Prostate gland (tissue), 2 donors: ENCODE data around the gene ALKBH5.

Experiments used
- CTCF ChIP-seq, 4 experiments: fragments of 200-600 bp in 2 of 4; fragments of 450-650 bp in 2 of 4; sonication (generic) in 2 of 4; IDR thresholded peaks; 1 replicate in 3 of 4; 2 replicates in 1 of 4; pipeline ENCODE4 v1.5.1; 2016 to 2019; ENCODE audit warnings: antibody characterized with exemption in 4 of 4, mild to moderate bottlenecking in 2 of 4, moderate library complexity in 2 of 4
- POLR2A ChIP-seq: fragments of 450-650 bp; IDR thresholded peaks from one replicate; pipeline ENCODE4 v1.6.1; 2016; ENCODE audit warnings: antibody characterized with exemption, mild to moderate bottlenecking

GRCh38 chr17:18146259-18146658, 37.4 kb upstream of the ALKBH5 start:
- TF ChIP-seq CTCF (IDR thresholded peaks at IDR 0.05) (no peak), POLR2A (no peak)
